ENCODE measurements around the gene CCDC89. TPM values are rescaled to one million over a fixed set of nuclear protein-coding genes. Genes with fewer than 3 reads are reported as not detected.
"Not testable (repeated sequence)": the region's sequence is repeated elsewhere in the genome, so short reads cannot be mapped to it uniquely, and the experiment has no call there.

CCDC89 gene
- polyA plus RNA-seq, 1 donor: 3.0 TPM

- no peak for DNase-seq
Measured at GRCh38 chr11:85695546-85695945, 9.6 kb upstream of the CCDC89 start.

GRCh38 chr11:85694385-85694980 lies 8.5 kb upstream of the CCDC89 start:
- DNase-seq: peak; percentile 63

GRCh38 chr11:85685125-85685819 lies 723 bp downstream of the CCDC89 start:
- peak; percentile 69 for DNase-seq

GRCh38 chr11:85682330-85683305 lies 3.4 kb downstream of the CCDC89 start:
- peak; percentile 76 for DNase-seq

DNA sequence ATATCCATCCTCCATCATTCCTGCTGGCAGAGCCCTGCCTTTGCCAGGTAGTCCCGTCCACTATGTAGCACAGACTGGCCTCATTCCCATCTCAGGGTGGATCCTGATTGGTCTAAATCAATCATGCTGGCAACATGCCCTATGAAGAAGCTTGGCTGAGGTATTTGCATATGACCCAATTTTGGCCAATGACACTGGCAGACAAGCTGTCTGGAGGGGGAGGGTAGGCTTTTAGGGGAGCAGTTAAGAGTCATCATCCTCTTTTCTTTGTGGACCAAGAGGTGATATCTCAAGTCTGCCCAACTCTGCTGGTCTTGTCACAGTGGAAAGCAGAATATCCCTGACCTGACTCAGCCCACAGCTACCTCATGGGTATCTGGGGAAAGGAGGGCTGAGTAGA lies 5.1 kb downstream of the CCDC89 start:
- DNase-seq: no peak

DNA sequence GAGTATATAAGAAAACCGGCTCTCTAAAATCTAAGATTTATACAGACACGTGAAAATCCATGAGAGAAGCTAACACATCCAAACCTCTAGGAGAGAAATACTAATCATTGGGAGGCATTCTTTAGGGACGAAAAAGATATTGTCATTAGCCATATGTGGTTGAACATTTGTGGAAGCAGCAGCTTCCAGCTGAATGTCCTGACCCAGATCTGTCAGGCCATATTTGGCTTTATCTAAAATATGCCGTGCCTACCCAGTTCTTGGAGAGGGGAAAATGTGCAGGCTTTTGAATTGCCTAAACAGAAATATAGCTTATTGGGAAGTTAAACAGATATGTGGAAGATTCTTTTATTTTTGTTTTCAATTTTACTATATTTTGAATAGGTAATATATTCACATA lies 6.4 kb downstream of the CCDC89 start:
- DNase-seq: no peak

GRCh38 chr11:85673393-85673792 lies 12.6 kb downstream of the CCDC89 start:
- DNase-seq: no peak

- DNase-seq: no peak
Measured at GRCh38 chr11:85672105-85672902, 13.7 kb downstream of the CCDC89 start.

- not testable (repeated sequence) for DNase-seq
Measured at GRCh38 chr11:85670949-85671663, 14.9 kb downstream of the CCDC89 start.

DNA sequence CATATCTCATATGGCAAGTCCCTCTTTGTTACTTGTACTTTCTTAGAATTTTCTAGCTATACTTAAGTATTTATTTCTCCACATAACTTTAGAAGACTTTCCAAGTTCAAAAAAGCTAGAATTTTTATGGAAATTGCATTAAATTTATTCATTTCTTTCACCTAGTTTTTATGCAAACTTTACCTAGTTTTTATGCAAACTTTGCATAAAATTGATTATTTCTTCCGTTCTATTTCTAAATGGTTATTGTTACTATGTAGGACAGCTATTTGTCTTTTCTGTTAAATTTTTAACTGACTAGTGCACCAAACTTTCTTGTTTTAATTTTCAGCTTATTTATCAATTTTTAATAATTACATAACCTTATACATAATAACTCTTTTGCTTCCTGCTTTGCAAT lies 17.8 kb downstream of the CCDC89 start:
- no peak for DNase-seq

- DNase-seq: no peak
Measured at GRCh38 chr11:85666687-85667086, 19.3 kb downstream of the CCDC89 start.

DNA sequence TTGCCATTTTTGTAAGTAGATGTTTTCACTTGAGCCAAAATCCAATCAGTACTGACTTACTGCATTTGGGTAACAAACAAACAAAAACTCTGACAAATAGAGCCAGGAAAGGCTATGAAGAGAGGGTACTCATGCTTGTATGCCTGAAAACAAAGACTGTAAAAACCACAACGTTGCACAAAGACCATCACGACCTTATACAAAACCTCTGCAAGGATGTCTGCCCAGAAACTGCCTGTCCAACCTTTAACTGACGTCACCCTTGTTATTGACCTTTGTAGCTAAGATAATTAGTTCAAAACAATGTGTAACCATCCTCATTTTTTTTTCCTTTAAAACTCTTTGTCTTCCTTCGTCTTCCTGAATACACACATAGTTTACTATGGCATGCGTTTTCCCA lies 20.3 kb downstream of the CCDC89 start:
- no peak for DNase-seq

DNA sequence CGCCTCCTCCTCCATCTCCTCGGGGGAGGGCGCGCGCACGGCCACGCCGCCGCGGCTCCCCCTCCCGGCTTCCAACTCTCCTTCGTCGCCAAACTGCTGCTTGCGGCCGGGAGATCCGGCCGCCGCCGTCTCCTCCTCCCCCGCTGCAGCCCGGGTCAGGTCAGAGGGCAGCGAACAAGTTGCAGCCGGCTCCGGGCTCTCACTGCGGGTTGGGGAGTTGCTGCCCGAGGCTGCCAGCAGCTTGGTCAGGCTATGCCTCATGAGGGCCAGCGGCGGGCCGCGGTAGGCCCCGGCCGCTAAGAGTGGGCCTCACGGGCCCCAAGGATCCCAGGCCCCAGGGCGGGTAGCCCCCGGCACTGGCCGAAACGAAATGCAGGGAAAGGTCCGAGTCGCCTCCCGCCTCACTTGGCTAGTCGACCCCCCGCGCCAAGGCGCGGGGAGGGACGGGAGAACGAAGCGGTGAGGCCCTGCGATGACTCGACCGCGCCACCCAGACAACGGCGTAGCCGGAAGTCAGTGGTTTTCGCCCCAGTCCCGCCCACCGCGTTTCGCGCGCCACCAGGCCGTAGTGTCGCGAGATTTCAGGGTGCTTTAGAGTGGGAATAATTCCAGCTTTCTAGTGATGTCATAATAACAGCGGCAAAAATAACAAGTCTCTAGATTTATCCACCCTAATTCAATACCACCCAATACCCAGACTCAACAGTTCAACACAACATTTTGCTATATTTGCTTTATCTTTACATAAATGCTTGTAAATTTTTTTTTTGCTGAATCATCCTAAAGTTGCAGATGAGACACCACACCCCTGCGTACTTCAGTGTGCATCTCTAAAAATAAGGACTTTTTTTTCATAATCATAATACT lies 21.1 kb downstream of the CCDC89 start, which contains the start of gene CREBZF:
TSS of gene CREBZF (minus strand) at position 515 of the 867 bp plus-strand sequence. CDS start at position 261, 254 bp downstream.
- DNase-seq: peak; percentile 96

DNA sequence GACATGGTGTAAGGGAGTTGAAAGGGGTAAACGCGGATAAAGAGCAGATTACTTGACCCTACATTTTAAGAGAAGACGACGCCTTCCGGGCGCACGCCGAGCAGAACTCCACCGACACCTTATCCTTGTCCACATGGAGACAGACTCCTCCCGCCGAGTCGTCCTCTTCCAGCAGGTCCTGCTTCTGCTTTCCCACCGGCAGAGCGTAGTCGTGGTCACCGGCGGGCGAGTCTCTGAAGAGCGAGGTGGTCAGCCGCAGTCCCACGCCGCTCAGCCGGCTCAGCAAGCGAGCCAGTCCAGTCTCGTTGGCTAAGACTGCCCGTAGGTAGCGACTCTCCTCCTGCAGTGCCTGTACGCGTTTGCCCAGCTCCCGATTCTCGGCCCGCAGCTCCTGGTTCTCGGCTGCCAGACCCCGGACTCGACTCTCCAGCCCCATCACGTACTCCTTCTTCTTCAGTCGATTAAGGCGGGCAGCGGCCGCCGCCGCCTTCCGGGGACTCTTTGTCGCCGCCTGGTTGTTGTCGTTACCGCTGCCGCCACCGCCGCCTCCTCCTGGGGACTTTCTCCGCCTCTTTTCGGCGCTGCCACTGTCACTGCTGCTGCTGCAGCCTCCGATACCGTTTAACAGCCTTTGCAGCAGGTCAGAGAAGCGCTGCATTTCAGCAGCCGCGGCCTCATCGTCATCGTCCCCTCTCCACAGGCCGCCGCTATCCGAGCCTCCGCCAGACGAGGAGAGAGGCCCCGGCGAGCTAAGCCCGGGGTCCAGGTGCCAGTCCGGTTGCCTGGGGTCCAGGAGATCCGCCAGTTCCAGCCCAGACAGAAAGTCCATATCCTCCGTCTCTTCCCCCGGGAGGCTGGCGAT lies 22.0 kb downstream of the CCDC89 start:
- DNase-seq: peak; percentile 78

DNA sequence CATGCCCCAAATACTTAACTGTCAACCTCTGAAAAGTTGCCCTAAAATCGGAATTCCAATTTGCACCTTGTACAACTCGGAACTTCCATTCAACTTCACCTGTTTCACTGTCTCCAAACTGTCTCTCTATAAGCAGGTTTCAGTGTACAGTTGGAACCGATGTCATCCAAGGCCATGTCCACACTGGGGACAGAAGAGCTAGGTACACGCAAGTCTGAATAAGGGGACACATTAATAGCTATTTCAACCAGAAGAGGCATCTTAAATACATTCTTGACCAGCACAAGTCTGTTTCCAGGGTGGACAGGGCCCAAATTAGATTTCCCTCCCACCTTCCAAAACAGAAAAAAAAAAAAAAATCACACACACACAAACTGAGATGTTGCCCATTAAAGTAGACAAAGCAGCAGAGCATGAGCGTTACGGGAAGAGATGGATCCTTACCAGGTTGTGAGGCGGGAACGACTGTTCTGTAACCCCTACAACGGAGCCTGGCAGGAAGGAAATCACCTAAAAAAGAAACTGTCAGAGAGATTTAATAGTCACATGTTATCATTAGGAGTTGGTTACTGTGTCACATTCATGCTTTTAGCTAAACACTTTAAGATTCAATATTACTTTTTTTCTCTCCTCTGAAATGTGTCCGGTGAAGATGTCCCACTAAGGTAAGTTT lies 22.8 kb downstream of the CCDC89 start:
- DNase-seq: peak; percentile 12

DNA sequence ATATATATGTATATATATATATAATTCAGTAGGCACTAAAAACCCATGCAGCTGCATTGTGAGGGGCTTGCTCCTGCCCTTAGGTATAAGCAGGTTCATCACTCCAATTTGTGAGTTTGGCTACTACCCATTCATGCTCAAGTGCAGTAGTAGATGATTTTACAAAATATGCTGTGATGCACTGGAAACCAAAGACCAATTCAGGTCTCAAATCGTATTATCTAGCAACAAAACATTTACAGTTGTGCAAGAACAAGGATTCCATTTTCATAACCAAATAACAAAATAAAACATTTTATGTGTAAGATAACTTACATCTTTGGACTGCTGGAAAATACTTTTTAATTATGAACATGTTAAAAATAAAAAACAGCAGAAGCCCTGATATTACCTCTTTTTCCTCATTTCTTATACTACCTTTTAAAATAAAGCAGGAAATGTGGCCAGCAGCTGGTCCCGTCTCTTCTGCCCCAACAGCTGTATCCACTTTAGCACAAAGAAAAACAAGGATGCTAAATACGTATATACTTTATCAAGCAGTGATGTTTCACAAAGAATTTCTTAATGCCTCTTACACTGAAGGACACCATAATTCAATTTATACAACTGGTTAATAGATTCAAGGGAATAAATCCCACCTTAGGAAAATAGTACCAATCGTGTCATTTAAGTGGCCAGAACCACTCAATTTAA lies 23.9 kb downstream of the CCDC89 start:
- DNase-seq: no peak

GRCh38 chr11:85658180-85658579 lies 27.8 kb downstream of the CCDC89 start:
- no peak for DNase-seq

DNA sequence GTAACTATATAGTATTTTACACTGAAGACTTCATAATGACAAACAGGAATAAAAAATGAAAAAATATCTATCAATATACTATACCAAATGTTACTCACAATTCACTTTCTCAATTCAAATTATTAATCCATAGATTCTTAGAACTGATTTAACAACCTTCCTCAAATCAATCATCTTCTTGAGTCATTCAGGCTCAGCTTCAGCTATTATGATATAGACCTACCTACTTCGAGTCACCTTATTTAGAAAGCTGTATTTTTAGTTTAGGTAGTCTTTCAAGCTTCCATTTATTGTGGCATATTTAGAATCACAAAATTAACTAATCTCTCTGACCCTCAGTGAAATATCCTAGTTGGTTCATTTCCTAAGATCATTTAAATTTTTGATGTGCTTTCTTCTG lies 29.2 kb downstream of the CCDC89 start:
- no peak for DNase-seq

All from left kidney (tissue), 2 donors.